ENCODE results near the gene POLDIP2. TPM values are rescaled to one million over a fixed set of nuclear protein-coding genes. Genes with fewer than 3 reads are reported as not detected.

The POLDIP2 gene
- total RNA-seq, 2 experiments from 2014 or later, result 22.1 to 23.9 TPM

DNA sequence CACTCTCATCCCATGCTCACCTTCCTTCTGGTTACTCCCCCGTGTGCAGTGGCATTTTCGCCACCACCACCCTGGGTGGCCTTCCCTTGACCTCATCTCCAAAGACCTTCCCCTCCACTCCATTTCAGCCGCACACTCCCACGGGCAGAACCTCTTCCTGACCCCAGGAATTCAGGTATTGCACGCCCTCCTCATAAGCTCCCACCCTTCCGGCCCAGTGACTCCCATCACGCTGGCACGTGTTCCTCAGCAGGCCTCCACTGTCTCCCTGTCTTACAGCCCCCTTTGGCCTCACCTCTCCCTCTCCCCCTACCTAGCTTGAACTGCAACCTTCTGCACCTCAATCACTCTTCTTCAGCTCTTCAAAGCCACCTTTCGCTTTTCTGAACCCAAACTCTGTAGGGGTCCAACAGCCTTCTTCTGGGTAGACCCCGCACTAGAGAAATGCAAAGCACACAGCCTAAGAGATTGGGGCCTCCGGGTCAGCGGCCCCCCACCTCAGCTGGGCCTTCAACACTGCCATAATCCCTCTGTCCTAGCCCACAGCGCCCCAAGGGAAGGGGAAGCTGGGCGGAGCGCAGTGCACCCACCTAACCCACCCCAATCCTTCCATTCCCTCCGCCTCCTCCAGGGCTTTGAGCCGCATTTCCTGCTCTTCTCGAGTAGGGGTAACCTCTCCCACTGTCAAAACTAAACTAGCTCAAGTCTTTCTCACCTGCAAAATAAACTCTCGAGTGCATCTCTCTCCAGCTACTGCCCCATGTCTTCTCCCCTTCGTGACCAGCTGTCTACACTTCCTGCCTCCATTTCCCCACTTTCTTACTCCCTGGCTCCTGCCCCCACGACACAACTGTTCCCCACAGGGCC, 40.0 kb downstream of the POLDIP2 start:
- H3K4me3 Mint-ChIP-seq, result peak overlapping the region; percentile 96
- H3K27ac Mint-ChIP-seq, result no peak overlapping the region
- no peak for ATAC-seq (ENCODE audit: poor library complexity)
- H3K4me3 ChIP-seq (ENCODE audit: low read length), result no peak overlapping the region
- no peaks in the 10 kb centered on the region for H3K27me3 Mint-ChIP-seq
- CTCF ChIA-PET, result interaction anchor here (2.6 kb wide), 1 partner anchor 18 kb away, joined by 15 read pairs; the partner anchor contains the start of genes IFT20 and TNFAIP1
- no peaks in the 10 kb centered on the region for H3K36me3 Mint-ChIP-seq (ENCODE audit: low read depth)
- TF ChIP-seq CTCF (IDR thresholded peaks at IDR 0.05), result no peak
- no peaks in the 10 kb centered on the region for H3K36me3 ChIP-seq (ENCODE audit: insufficient read depth, low read length)
- intact Hi-C loops (cut with DNase I, micrococcal nuclease), result loop anchor here in 1 of 2 experiments (5.0 kb wide), 1 partner anchor 275 kb away; the partner anchor contains the start of gene NLK
- peaks cover 24% of the 10 kb centered on the region for H3K4me1 Mint-ChIP-seq (ENCODE audit: low read depth)
- H3K4me1 ChIP-seq (ENCODE audit: insufficient read depth, low read length), result peaks cover 20% of the 10 kb centered on the region
- no peaks in the 10 kb centered on the region for H3K27me3 ChIP-seq (ENCODE audit: control insufficient read depth in 1 of 2, insufficient read depth in 2 of 2, low read length in 2 of 2)
- no peak overlapping the region for H3K27ac ChIP-seq (ENCODE audit: low read depth in 1 of 2, low read length in 2 of 2)
- POLR2A ChIA-PET, result interaction anchor here (2.1 to 4.2 kb wide), 3 partner anchors 14 to 54 kb away, joined by 6 to 28 read pairs (median 7); partner anchors contain the start of genes IFT20, SARM1 and TNFAIP1
- DNase-seq, result no peak
- H3K9me3 ChIP-seq (ENCODE audit: control insufficient read depth in 1 of 2, insufficient read depth in 1 of 2, low read length in 2 of 2), result no peaks in the 10 kb centered on the region
- H3K9me3 Mint-ChIP-seq, result no peaks in the 10 kb centered on the region

DNA sequence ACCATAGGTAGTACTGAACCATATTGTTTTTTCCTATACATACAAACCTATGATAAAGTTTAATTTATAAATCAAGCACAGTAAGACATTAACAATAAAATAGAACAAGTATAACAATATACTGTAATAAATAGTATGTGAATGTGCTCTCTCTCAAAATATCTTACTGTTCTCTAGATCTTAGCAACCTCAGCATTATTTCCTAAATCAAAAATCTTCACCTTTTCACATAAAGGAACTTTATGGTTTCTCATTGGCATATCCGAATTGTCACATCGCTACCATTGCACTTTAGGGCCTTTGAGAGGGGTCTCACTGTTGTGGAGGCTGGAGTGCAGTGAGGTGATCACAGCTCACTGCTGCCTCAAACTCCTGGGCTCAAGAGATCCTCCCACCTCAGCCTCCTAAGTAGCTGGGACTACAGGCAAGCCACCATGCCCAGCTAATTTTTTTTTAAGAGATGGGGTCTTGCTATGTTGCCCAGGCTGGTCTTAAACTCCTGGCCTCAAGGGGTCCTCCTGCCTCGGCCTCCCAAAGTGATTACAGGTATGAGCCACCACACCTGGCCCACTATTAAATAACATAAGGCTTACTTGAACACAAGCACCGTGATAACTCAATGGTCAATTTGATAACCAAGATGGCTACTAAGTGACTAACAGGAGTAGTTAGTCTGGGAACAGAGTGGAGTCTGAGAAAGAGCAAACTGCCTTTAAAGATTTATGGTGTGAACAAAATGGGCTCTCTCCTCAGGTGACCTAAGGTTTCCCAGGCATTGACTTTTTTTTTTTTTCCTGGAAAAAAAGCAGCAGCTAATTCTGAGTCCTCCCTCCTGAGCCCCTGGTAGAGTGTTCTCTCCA, 41.3 kb downstream of the POLDIP2 start:
- intact Hi-C loops (cut with DNase I, micrococcal nuclease), result loop anchor here in 1 of 2 experiments (5.0 kb wide), 1 partner anchor 274 kb away; the partner anchor contains the start of gene NLK
- DNase-seq (no peak), ATAC-seq (ENCODE audit: poor library complexity) (no peak)
- H3K27me3 Mint-ChIP-seq, result no peaks in the 10 kb centered on the region
- Histone ChIP-seq H3K4me1 (ENCODE audit: insufficient read depth, low read length) (peaks cover 20% of the 10 kb centered on the region), H3K4me3 (ENCODE audit: low read length) (no peak overlapping the region), H3K9me3 (ENCODE audit: control insufficient read depth in 1 of 2, insufficient read depth in 1 of 2, low read length in 2 of 2) (no peaks in the 10 kb centered on the region), H3K36me3 (ENCODE audit: insufficient read depth, low read length) (no peaks in the 10 kb centered on the region), H3K27me3 (ENCODE audit: control insufficient read depth in 1 of 2, insufficient read depth in 2 of 2, low read length in 2 of 2) (no peaks in the 10 kb centered on the region), H3K27ac (ENCODE audit: low read depth in 1 of 2, low read length in 2 of 2) (no peak overlapping the region)
- POLR2A ChIA-PET, result no interaction called here
- H3K36me3 Mint-ChIP-seq (ENCODE audit: low read depth), result no peaks in the 10 kb centered on the region
- TF ChIP-seq CTCF (IDR thresholded peaks at IDR 0.05), result no peak
- no peak overlapping the region for H3K27ac Mint-ChIP-seq
- CTCF ChIA-PET, result no interaction called here
- no peaks in the 10 kb centered on the region for H3K9me3 Mint-ChIP-seq
- H3K4me1 Mint-ChIP-seq (ENCODE audit: low read depth), result peaks cover 24% of the 10 kb centered on the region
- H3K4me3 Mint-ChIP-seq, result no peak overlapping the region

- POLR2A ChIA-PET, result no interaction called here
These were observed 43.5 kb downstream of the POLDIP2 start for GRCh38 chr17:28313841-28314240.

More at GRCh38 chr17:28313841-28314240, 43.5 kb downstream of the POLDIP2 start:
- no peaks in the 10 kb centered on the region for H3K9me3 ChIP-seq (ENCODE audit: control insufficient read depth in 1 of 2, insufficient read depth in 1 of 2, low read length in 2 of 2)
- TF ChIP-seq CTCF (IDR thresholded peaks at IDR 0.05), result no peak
- Mint-ChIP-seq H3K4me3 (no peak overlapping the region), H3K27ac (no peak overlapping the region), H3K36me3 (ENCODE audit: low read depth) (no peaks in the 10 kb centered on the region), H3K9me3 (no peaks in the 10 kb centered on the region), H3K27me3 (no peaks in the 10 kb centered on the region), H3K4me1 (ENCODE audit: low read depth) (peaks cover 9% of the 10 kb centered on the region)
- intact Hi-C loops (cut with DNase I, micrococcal nuclease), result no loop called here
- no peaks in the 10 kb centered on the region for H3K36me3 ChIP-seq (ENCODE audit: insufficient read depth, low read length)
- no peaks in the 10 kb centered on the region for H3K27me3 ChIP-seq (ENCODE audit: control insufficient read depth in 1 of 2, insufficient read depth in 2 of 2, low read length in 2 of 2)
- no peak overlapping the region for H3K27ac ChIP-seq (ENCODE audit: low read depth in 1 of 2, low read length in 2 of 2)
- H3K4me1 ChIP-seq (ENCODE audit: insufficient read depth, low read length), result peaks cover 10% of the 10 kb centered on the region
- DNase-seq (no peak), ATAC-seq (ENCODE audit: poor library complexity) (no peak)
- CTCF ChIA-PET, result no interaction called here
- no peak overlapping the region for H3K4me3 ChIP-seq (ENCODE audit: low read length)

Data from CD4-positive, alpha-beta T cell (primary cell).